ENCODE results near the gene ST6GALNAC3. TPM values are rescaled to one million over a fixed set of nuclear protein-coding genes. Genes with fewer than 3 reads are reported as not detected.

The ST6GALNAC3 gene
- total RNA-seq, 1 experiment from 2014 or later = 0.82 TPM

GRCh38 chr1:76137746-76138145 lies 63.2 kb downstream of the ST6GALNAC3 start:
- Mint-ChIP-seq H3K4me1 (ENCODE audit: insufficient read depth, unreplicated experiment) (peaks cover 4% of the 10 kb centered on the region), H3K36me3 (ENCODE audit: insufficient read depth, unreplicated experiment) (no peaks in the 10 kb centered on the region), H3K4me3 (ENCODE audit: unreplicated experiment) (no peak overlapping the region), H3K27ac (ENCODE audit: low read depth, unreplicated experiment) (no peak overlapping the region), H3K27me3 (ENCODE audit: insufficient read depth, unreplicated experiment) (no peaks in the 10 kb centered on the region), H3K9me3 (ENCODE audit: unreplicated experiment) (no peaks in the 10 kb centered on the region)
- POLR2A ChIA-PET = interaction anchor here (0.6 kb wide), 1 partner anchor 55 kb away, joined by 3 read pairs; no protein-coding TSS in a partner anchor
- DNase-seq (ENCODE audit: unreplicated experiment) = no peak
- BruUV-seq (replicated peaks) = no TSS peak
- CTCF ChIA-PET = interaction anchor here (0.5 kb wide), 1 partner anchor 147 kb away, joined by 5 read pairs; no protein-coding TSS in a partner anchor
- TF ChIP-seq, protein P1, sequence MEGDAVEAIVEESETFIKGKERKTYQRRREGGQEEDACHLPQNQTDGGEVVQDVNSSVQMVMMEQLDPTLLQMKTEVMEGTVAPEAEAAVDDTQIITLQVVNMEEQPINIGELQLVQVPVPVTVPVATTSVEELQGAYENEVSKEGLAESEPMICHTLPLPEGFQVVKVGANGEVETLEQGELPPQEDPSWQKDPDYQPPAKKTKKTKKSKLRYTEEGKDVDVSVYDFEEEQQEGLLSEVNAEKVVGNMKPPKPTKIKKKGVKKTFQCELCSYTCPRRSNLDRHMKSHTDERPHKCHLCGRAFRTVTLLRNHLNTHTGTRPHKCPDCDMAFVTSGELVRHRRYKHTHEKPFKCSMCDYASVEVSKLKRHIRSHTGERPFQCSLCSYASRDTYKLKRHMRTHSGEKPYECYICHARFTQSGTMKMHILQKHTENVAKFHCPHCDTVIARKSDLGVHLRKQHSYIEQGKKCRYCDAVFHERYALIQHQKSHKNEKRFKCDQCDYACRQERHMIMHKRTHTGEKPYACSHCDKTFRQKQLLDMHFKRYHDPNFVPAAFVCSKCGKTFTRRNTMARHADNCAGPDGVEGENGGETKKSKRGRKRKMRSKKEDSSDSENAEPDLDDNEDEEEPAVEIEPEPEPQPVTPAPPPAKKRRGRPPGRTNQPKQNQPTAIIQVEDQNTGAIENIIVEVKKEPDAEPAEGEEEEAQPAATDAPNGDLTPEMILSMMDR (IDR thresholded peaks at IDR 0.05; ENCODE audit: unreplicated experiment) = no peak
- intact Hi-C loops (cut with micrococcal nuclease) = no loop called here

DNA sequence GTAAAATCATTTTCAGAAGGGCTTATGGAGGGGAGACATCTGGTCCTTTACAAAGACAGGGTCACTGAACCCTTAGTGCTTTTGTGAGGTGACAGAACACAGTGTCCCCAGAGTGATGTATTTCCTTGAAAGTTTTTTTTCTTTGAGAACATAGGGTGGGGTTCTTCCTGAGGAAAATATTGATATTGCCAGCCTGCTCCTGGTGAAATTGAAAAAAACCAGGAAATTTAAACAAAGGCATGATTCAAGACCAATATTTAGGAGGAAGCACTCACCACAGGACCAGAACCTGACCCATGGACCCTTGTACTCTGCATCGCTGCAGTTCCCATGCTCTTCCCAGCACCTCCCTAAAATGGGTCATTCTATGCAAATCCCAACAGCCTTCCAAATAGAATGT lies 63.7 kb downstream of the ST6GALNAC3 start:
- no peaks in the 10 kb centered on the region for H3K36me3 Mint-ChIP-seq (ENCODE audit: insufficient read depth, unreplicated experiment)
- no peak overlapping the region for H3K27ac Mint-ChIP-seq (ENCODE audit: low read depth, unreplicated experiment)
- no peak for DNase-seq (ENCODE audit: unreplicated experiment)
- H3K4me1 Mint-ChIP-seq (ENCODE audit: insufficient read depth, unreplicated experiment) = peaks cover 4% of the 10 kb centered on the region
- H3K27me3 Mint-ChIP-seq (ENCODE audit: insufficient read depth, unreplicated experiment) = no peaks in the 10 kb centered on the region
- H3K4me3 Mint-ChIP-seq (ENCODE audit: unreplicated experiment) = no peak overlapping the region
- POLR2A ChIA-PET = no interaction called here
- CTCF ChIA-PET = interaction anchor here (0.8 kb wide), 1 partner anchor 14 kb away, joined by 3 read pairs; no protein-coding TSS in a partner anchor
- intact Hi-C loops (cut with micrococcal nuclease) = no loop called here
- no TSS peak for BruUV-seq (replicated peaks)
- no peaks in the 10 kb centered on the region for H3K9me3 Mint-ChIP-seq (ENCODE audit: unreplicated experiment)
- TF ChIP-seq, protein P1 (IDR thresholded peaks at IDR 0.05; ENCODE audit: unreplicated experiment) = no peak

- ChIA-PET CTCF (interaction anchor here (0.6 to 0.9 kb wide), 3 partner anchors 67 to 1079 kb away, joined by 3 to 8 read pairs (median 3); no protein-coding TSS in a partner anchor), POLR2A (no interaction called here)
- TF ChIP-seq, protein P1 (IDR thresholded peaks at IDR 0.05; ENCODE audit: unreplicated experiment) = no peak
- no TSS peak for BruUV-seq (replicated peaks)
- Mint-ChIP-seq H3K4me1 (ENCODE audit: insufficient read depth, unreplicated experiment) (peaks cover 4% of the 10 kb centered on the region), H3K36me3 (ENCODE audit: insufficient read depth, unreplicated experiment) (no peaks in the 10 kb centered on the region), H3K4me3 (ENCODE audit: unreplicated experiment) (no peak overlapping the region), H3K27me3 (ENCODE audit: insufficient read depth, unreplicated experiment) (no peaks in the 10 kb centered on the region), H3K27ac (ENCODE audit: low read depth, unreplicated experiment) (no peak overlapping the region), H3K9me3 (ENCODE audit: unreplicated experiment) (no peaks in the 10 kb centered on the region)
- no peak for DNase-seq (ENCODE audit: unreplicated experiment)
- intact Hi-C loops (cut with micrococcal nuclease) = no loop called here
These were observed 65.7 kb downstream of the ST6GALNAC3 start for GRCh38 chr1:76140227-76140626.

- TF ChIP-seq, protein P1 (IDR thresholded peaks at IDR 0.05; ENCODE audit: unreplicated experiment) = no peak
- POLR2A ChIA-PET = no interaction called here
- no peak overlapping the region for H3K4me3 Mint-ChIP-seq (ENCODE audit: unreplicated experiment)
- H3K4me1 Mint-ChIP-seq (ENCODE audit: insufficient read depth, unreplicated experiment) = peaks cover 4% of the 10 kb centered on the region
- intact Hi-C loops (cut with micrococcal nuclease) = no loop called here
- peaks cover 11% of the 10 kb centered on the region for H3K27me3 Mint-ChIP-seq (ENCODE audit: insufficient read depth, unreplicated experiment)
- CTCF ChIA-PET = interaction anchor here (0.6 to 0.8 kb wide), 4 partner anchors 9 to 290 kb away, joined by 3 to 4 read pairs (median 4); no protein-coding TSS in a partner anchor
- H3K36me3 Mint-ChIP-seq (ENCODE audit: insufficient read depth, unreplicated experiment) = no peaks in the 10 kb centered on the region
- no peak overlapping the region for H3K27ac Mint-ChIP-seq (ENCODE audit: low read depth, unreplicated experiment)
- BruUV-seq (replicated peaks) = no TSS peak
- H3K9me3 Mint-ChIP-seq (ENCODE audit: unreplicated experiment) = no peaks in the 10 kb centered on the region
- DNase-seq (ENCODE audit: unreplicated experiment) = no peak
These were observed 67.4 kb downstream of the ST6GALNAC3 start for GRCh38 chr1:76141929-76142328.

Data from MCF 10A (cell line).